HEK293 (cell line): ENCODE results near the gene QSOX1.
A peak's percentile ranks its signal among the peaks of the same experiment; 100 is the strongest.

ENCODE experiments used
- CTCF ChIA-PET: fragments of 350-600 bp; formaldehyde crosslinking; extraction: SDS; loops from one replicate; lab custom pipeline; 2021; ENCODE audit warnings: antibody characterized with exemption; lab: Yijun Ruan, JAX
- POLR2A ChIA-PET: fragments of 300-600 bp; formaldehyde crosslinking; extraction: SDS; loops from one replicate; lab custom pipeline; 2020; ENCODE audit warnings: antibody characterized with exemption, inconsistent platforms; lab: Yijun Ruan, JAX
- H3K27ac ChIP-seq: fragments of 200-500 bp; sonication (Bioruptor generic); 2 replicates; pipeline ENCODE4 v1.5.1; 2014; ENCODE audit warnings: low read depth, low read length, control low read depth, inconsistent platforms; ENCODE audit errors: extremely low read depth
- H3K36me3 ChIP-seq, 2 experiments: fragments of 200-500 bp in 1 of 2; sonication (Bioruptor generic) in 1 of 2; 1 replicate in 1 of 2; 2 replicates in 1 of 2; pipeline ENCODE4 v1.5.1; 2014 to 2017; ENCODE audit warnings: inconsistent platforms in 2 of 2, low read length in 2 of 2; ENCODE audit not compliant: control insufficient read depth in 2 of 2, insufficient read depth in 1 of 2
- H3K4me1 ChIP-seq: fragments of 200-500 bp; sonication (Bioruptor generic); 2 replicates; pipeline ENCODE4 v1.5.1; 2014; ENCODE audit warnings: mild to moderate bottlenecking, low read length, inconsistent platforms; ENCODE audit not compliant: control insufficient read depth, insufficient read depth
- H3K4me3 ChIP-seq: 2 replicates; pipeline ENCODE4 v1.5.1; 2011; ENCODE audit warnings: low read depth, mild to moderate bottlenecking, control low read depth, low read length, moderate library complexity
- H3K9me3 ChIP-seq: fragments of 200-500 bp; sonication (Bioruptor generic); 2 replicates; pipeline ENCODE4 v1.5.1; 2014; ENCODE audit warnings: low read depth, low read length, inconsistent platforms; ENCODE audit not compliant: control insufficient read depth, insufficient read depth
- BCL11B ChIP-seq: fragments of 450-650 bp; formaldehyde crosslinking; IDR thresholded peaks from 2 replicates; pipeline ENCODE4 v1.5.1; 2016; ENCODE audit warnings: low read depth, missing biosample characterization, missing genetic modification characterization
- GLI2 ChIP-seq: fragments of 450-650 bp; formaldehyde crosslinking; IDR thresholded peaks from 2 replicates; pipeline ENCODE4; 2017; ENCODE audit warnings: missing biosample characterization, missing genetic modification characterization, low read depth, borderline replicate concordance
- KLF1 ChIP-seq: fragments of 450-650 bp; formaldehyde crosslinking; IDR thresholded peaks from 2 replicates; pipeline ENCODE4 v1.5.1; 2016; ENCODE audit warnings: missing biosample characterization, missing genetic modification characterization
- SP3 ChIP-seq: fragments of 450-650 bp; formaldehyde crosslinking; IDR thresholded peaks from 2 replicates; pipeline ENCODE4 v1.5.1; 2016; ENCODE audit warnings: missing biosample characterization, missing genetic modification characterization
- ZBTB21 ChIP-seq: fragments of 450-650 bp; formaldehyde crosslinking; IDR thresholded peaks from 2 replicates; pipeline ENCODE4 v1.5.1; 2017; ENCODE audit warnings: missing biosample characterization, missing genetic modification characterization
- ZNF10 ChIP-seq: fragments of 450-650 bp; formaldehyde crosslinking; IDR thresholded peaks from 2 replicates; pipeline ENCODE4 v1.5.1; 2017; ENCODE audit warnings: missing biosample characterization, missing genetic modification characterization
- ZNF112 ChIP-seq: fragments of 450-650 bp; formaldehyde crosslinking; IDR thresholded peaks from 2 replicates; pipeline ENCODE4 v1.5.0; 2017; ENCODE audit warnings: missing biosample characterization, missing genetic modification characterization
- ZNF121 ChIP-seq: fragments of 450-650 bp; formaldehyde crosslinking; IDR thresholded peaks from 2 replicates; pipeline ENCODE4 v1.5.1; 2016; ENCODE audit warnings: missing biosample characterization, missing genetic modification characterization
- ZNF19 ChIP-seq: fragments of 450-650 bp; formaldehyde crosslinking; IDR thresholded peaks from 2 replicates; pipeline ENCODE4; 2016; ENCODE audit warnings: missing biosample characterization, missing genetic modification characterization, low read depth
- ZNF24 ChIP-seq: fragments of 450-650 bp; formaldehyde crosslinking; IDR thresholded peaks from 2 replicates; pipeline ENCODE4 v1.5.1; 2016; ENCODE audit warnings: missing biosample characterization, missing genetic modification characterization
- ZNF560 ChIP-seq: fragments of 450-650 bp; formaldehyde crosslinking; IDR thresholded peaks from 2 replicates; pipeline ENCODE4 v1.5.1; 2017; ENCODE audit warnings: missing biosample characterization, missing genetic modification characterization, borderline replicate concordance
- ZNF654 ChIP-seq: fragments of 450-650 bp; formaldehyde crosslinking; IDR thresholded peaks from 2 replicates; pipeline ENCODE4 v1.5.1; 2016; ENCODE audit warnings: low read depth, missing biosample characterization, missing genetic modification characterization
- ZSCAN23 ChIP-seq: fragments of 450-650 bp; formaldehyde crosslinking; IDR thresholded peaks from 2 replicates; pipeline ENCODE4 v1.5.1; 2016; ENCODE audit warnings: missing biosample characterization, missing genetic modification characterization
- TF ChIP-seq, protein P1 (sequence below): fragments of 450-650 bp; formaldehyde crosslinking; IDR thresholded peaks from 2 replicates; pipeline ENCODE4 v1.5.1; 2016; ENCODE audit warnings: missing biosample characterization, missing genetic modification characterization
- TF ChIP-seq, protein P2 (sequence below): fragments of 450-650 bp; formaldehyde crosslinking; IDR thresholded peaks from 2 replicates; pipeline ENCODE4 v1.5.1; 2017; ENCODE audit warnings: missing biosample characterization, mild to moderate bottlenecking, missing genetic modification characterization, moderate library complexity
- TF ChIP-seq, protein P3 (sequence below): IDR thresholded peaks from 2 replicates; pipeline ENCODE4 v1.6.1; 2011; ENCODE audit warnings: mild to moderate bottlenecking, low read depth, low read length, borderline replicate concordance
- TF ChIP-seq, protein P4 (sequence below): fragments of 450-650 bp; formaldehyde crosslinking; IDR thresholded peaks from 2 replicates; pipeline ENCODE4 v1.5.1; 2016; ENCODE audit warnings: missing biosample characterization, missing genetic modification characterization
- TF ChIP-seq, protein P5 (sequence below): fragments of 450-650 bp; formaldehyde crosslinking; IDR thresholded peaks from 2 replicates; pipeline ENCODE4 v1.5.1; 2016; ENCODE audit warnings: missing biosample characterization, missing genetic modification characterization
- TF ChIP-seq, protein P6 (sequence below): fragments of 450-650 bp; formaldehyde crosslinking; IDR thresholded peaks from 2 replicates; pipeline ENCODE4 v1.5.1; 2016; ENCODE audit warnings: missing biosample characterization, missing genetic modification characterization, borderline replicate concordance

The QSOX1 gene, protein sequence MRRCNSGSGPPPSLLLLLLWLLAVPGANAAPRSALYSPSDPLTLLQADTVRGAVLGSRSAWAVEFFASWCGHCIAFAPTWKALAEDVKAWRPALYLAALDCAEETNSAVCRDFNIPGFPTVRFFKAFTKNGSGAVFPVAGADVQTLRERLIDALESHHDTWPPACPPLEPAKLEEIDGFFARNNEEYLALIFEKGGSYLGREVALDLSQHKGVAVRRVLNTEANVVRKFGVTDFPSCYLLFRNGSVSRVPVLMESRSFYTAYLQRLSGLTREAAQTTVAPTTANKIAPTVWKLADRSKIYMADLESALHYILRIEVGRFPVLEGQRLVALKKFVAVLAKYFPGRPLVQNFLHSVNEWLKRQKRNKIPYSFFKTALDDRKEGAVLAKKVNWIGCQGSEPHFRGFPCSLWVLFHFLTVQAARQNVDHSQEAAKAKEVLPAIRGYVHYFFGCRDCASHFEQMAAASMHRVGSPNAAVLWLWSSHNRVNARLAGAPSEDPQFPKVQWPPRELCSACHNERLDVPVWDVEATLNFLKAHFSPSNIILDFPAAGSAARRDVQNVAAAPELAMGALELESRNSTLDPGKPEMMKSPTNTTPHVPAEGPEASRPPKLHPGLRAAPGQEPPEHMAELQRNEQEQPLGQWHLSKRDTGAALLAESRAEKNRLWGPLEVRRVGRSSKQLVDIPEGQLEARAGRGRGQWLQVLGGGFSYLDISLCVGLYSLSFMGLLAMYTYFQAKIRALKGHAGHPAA

DNA sequence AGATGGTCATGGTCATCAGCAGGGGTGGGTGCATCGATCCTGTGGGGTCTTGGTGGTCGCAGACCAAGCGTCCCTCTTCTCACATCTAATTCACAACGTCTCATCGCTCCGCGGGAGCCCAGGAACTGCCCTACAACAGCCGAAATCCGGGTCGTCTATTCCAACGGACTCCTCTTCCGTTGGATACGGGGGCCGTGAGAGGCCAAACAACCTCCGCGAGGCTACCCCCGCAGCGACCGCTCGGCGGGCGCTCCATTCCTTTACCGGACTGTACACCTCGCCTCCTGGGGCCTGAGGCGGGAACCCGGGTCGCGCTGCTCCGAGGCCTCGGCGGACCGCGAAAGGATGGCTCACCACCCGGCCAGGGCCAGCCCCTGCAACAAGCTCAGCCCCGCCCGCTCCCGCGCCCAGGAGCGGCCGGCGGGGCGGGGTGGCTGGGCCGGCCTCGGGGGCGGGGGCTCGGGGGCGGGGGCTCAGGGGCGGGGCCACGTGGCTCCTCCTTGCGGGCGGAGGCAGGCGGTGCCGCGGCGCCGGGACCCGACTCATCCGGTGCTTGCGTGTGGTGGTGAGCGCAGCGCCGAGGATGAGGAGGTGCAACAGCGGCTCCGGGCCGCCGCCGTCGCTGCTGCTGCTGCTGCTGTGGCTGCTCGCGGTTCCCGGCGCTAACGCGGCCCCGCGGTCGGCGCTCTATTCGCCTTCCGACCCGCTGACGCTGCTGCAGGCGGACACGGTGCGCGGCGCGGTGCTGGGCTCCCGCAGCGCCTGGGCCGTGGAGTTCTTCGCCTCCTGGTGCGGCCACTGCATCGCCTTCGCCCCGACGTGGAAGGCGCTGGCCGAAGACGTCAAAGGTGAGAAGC lies at the start of gene QSOX1:
QSOX1 (plus strand) TSS at position 545 of the 857 bp plus-strand sequence; CDS start at position 584, 39 bp downstream.
- peak within 1 kb of the TSS; percentile 65; the same call in 1 of the 2 replicates for H3K27ac ChIP-seq
- ChIA-PET CTCF (interaction anchor here (6.6 kb wide), 1 partner anchor 14 kb away, joined by 37 read pairs; no protein-coding TSS in a partner anchor), POLR2A (interaction anchor here (0.5 to 2.7 kb wide), 10 partner anchors 10 to 272 kb away, joined by 3 to 27 read pairs (median 3); partner anchors contain the start of gene TOR1AIP1)
- peak within 1 kb of the TSS; percentile 73 for H3K4me3 ChIP-seq
- no peaks in the 10 kb centered on the region for H3K9me3 ChIP-seq
- no peaks in the 10 kb centered on the region for H3K36me3 ChIP-seq
- H3K4me1 ChIP-seq = peaks cover 11% of the 10 kb centered on the region
- TF ChIP-seq ZNF654 (tag by site-specific recombination) (no peak), ZNF121 (tag by site-specific recombination) (no peak), ZBTB21 (0 out of 2 replicates have a peak, but pooled peaks have one; percentile 25), ZNF560 (no peak), ZNF24 (tag by site-specific recombination) (no peak), ZNF19 (tag by site-specific recombination) (no peak), BCL11B (tag by site-specific recombination) (peak; percentile 40; the same call in 1 of the 2 replicates), KLF1 (tag by site-specific recombination) (no peak), ZNF112 (no peak), GLI2 (tag by site-specific recombination) (no peak), SP3 (tag by site-specific recombination) (0 out of 2 replicates have a peak, but pooled peaks have one; percentile 27), ZNF10 (peak; percentile 66; the same call in 1 of the 2 replicates), ZSCAN23 (tag by site-specific recombination) (no peak)
- TF ChIP-seq, protein P1, sequence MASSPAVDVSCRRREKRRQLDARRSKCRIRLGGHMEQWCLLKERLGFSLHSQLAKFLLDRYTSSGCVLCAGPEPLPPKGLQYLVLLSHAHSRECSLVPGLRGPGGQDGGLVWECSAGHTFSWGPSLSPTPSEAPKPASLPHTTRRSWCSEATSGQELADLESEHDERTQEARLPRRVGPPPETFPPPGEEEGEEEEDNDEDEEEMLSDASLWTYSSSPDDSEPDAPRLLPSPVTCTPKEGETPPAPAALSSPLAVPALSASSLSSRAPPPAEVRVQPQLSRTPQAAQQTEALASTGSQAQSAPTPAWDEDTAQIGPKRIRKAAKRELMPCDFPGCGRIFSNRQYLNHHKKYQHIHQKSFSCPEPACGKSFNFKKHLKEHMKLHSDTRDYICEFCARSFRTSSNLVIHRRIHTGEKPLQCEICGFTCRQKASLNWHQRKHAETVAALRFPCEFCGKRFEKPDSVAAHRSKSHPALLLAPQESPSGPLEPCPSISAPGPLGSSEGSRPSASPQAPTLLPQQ (tag by site-specific recombination) = 0 out of 2 replicates have a peak, but pooled peaks have one; percentile 51
- TF ChIP-seq, protein P2, sequence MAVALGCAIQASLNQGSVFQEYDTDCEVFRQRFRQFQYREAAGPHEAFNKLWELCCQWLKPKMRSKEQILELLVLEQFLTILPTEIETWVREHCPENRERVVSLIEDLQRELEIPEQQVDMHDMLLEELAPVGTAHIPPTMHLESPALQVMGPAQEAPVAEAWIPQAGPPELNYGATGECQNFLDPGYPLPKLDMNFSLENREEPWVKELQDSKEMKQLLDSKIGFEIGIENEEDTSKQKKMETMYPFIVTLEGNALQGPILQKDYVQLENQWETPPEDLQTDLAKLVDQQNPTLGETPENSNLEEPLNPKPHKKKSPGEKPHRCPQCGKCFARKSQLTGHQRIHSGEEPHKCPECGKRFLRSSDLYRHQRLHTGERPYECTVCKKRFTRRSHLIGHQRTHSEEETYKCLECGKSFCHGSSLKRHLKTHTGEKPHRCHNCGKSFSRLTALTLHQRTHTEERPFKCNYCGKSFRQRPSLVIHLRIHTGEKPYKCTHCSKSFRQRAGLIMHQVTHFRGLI (tag by site-specific recombination) = peak; percentile 50; the same call in 1 of the 2 replicates
- TF ChIP-seq, protein P3, sequence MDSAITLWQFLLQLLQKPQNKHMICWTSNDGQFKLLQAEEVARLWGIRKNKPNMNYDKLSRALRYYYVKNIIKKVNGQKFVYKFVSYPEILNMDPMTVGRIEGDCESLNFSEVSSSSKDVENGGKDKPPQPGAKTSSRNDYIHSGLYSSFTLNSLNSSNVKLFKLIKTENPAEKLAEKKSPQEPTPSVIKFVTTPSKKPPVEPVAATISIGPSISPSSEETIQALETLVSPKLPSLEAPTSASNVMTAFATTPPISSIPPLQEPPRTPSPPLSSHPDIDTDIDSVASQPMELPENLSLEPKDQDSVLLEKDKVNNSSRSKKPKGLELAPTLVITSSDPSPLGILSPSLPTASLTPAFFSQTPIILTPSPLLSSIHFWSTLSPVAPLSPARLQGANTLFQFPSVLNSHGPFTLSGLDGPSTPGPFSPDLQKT = no peak
- TF ChIP-seq, protein P4, sequence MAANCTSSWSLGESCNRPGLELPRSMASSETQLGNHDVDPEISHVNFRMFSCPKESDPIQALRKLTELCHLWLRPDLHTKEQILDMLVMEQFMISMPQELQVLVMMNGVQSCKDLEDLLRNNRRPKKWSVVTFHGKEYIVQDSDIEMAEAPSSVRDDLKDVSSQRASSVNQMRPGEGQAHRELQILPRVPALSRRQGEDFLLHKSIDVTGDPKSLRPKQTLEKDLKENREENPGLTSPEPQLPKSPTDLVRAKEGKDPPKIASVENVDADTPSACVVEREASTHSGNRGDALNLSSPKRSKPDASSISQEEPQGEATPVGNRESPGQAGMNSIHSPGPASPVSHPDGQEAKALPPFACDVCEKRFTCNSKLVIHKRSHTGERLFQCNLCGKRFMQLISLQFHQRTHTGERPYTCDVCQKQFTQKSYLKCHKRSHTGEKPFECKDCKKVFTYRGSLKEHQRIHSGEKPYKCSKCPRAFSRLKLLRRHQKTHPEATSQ = no peak
- TF ChIP-seq, protein P5, sequence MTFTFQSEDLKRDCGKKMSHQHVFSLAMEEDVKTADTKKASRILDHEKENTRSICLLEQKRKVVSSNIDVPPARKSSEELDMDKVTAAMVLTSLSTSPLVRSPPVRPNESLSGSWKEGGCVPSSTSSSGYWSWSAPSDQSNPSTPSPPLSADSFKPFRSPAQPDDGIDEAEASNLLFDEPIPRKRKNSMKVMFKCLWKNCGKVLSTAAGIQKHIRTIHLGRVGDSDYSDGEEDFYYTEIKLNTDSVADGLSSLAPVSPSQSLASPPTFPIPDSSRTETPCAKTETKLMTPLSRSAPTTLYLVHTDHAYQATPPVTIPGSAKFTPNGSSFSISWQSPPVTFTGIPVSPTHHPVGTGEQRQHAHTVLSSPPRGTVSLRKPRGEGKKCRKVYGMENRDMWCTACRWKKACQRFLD (tag by site-specific recombination) = no peak
- TF ChIP-seq, protein P6, sequence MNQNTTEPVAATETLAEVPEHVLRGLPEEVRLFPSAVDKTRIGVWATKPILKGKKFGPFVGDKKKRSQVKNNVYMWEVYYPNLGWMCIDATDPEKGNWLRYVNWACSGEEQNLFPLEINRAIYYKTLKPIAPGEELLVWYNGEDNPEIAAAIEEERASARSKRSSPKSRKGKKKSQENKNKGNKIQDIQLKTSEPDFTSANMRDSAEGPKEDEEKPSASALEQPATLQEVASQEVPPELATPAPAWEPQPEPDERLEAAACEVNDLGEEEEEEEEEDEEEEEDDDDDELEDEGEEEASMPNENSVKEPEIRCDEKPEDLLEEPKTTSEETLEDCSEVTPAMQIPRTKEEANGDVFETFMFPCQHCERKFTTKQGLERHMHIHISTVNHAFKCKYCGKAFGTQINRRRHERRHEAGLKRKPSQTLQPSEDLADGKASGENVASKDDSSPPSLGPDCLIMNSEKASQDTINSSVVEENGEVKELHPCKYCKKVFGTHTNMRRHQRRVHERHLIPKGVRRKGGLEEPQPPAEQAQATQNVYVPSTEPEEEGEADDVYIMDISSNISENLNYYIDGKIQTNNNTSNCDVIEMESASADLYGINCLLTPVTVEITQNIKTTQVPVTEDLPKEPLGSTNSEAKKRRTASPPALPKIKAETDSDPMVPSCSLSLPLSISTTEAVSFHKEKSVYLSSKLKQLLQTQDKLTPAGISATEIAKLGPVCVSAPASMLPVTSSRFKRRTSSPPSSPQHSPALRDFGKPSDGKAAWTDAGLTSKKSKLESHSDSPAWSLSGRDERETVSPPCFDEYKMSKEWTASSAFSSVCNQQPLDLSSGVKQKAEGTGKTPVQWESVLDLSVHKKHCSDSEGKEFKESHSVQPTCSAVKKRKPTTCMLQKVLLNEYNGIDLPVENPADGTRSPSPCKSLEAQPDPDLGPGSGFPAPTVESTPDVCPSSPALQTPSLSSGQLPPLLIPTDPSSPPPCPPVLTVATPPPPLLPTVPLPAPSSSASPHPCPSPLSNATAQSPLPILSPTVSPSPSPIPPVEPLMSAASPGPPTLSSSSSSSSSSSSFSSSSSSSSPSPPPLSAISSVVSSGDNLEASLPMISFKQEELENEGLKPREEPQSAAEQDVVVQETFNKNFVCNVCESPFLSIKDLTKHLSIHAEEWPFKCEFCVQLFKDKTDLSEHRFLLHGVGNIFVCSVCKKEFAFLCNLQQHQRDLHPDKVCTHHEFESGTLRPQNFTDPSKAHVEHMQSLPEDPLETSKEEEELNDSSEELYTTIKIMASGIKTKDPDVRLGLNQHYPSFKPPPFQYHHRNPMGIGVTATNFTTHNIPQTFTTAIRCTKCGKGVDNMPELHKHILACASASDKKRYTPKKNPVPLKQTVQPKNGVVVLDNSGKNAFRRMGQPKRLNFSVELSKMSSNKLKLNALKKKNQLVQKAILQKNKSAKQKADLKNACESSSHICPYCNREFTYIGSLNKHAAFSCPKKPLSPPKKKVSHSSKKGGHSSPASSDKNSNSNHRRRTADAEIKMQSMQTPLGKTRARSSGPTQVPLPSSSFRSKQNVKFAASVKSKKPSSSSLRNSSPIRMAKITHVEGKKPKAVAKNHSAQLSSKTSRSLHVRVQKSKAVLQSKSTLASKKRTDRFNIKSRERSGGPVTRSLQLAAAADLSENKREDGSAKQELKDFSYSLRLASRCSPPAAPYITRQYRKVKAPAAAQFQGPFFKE (tag by site-specific recombination) = peak; percentile 38; the same call in 1 of the 2 replicates
